Measurements from ENCODE around the gene SRF. TPM values are rescaled to one million over a fixed set of nuclear protein-coding genes. Genes with fewer than 3 reads are reported as not detected.

SRF gene
- total and polyA plus RNA-seq, 2 donors (not counting 3 experiments of a cell fraction or from before 2014, with no cell fraction given): 34.4 to 55.8 TPM

DNA sequence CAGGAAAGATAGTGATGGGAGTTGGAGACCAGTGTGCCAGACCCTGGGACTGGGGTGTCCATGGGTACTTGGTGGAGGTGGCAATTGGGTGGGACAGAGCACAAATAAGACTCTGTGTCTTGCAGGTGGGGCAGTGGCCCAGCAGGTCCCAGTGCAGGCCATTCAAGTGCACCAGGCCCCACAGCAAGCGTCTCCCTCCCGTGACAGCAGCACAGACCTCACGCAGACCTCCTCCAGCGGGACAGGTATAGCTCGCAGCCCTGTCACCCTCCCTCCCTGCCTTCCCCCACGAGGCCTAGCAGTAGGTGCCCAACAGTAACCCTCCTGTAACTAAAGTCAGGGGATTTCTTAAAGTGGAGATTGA, 5.3 kb downstream of the SRF start:
- Histone ChIP-seq H3K79me2 (ENCODE audit: control insufficient read depth, insufficient read depth, low read length) (peaks cover 39% of the 10 kb centered on the region), H4K20me1 (replicated peaks; ENCODE audit: control insufficient read depth, extremely low read depth, insufficient read depth, low read length) (peaks cover 2% of the 10 kb centered on the region)

GRCh38 chr6:43178150-43178549, 7.1 kb downstream of the SRF start:
- Histone ChIP-seq H3K36me3 (ENCODE audit: control insufficient read depth in 2 of 2, extremely low read depth in 1 of 2, insufficient read depth in 2 of 2, low read length in 2 of 2) (peaks cover 13 to 34% of the 10 kb centered on the region in 2 experiments), H3K4me1 (ENCODE audit: control insufficient read depth, extremely low read depth, insufficient read depth, low read length) (peaks cover 31% of the 10 kb centered on the region), H2AFZ (ENCODE audit: low read depth, low read length) (no peak overlapping the region), H3K27ac (ENCODE audit: insufficient read depth, low read depth, low read length) (no peak overlapping the region), H3K4me3 (replicated peaks in 1 of 3; ENCODE audit: insufficient read depth in 1 of 3, low read depth in 1 of 3, low read length in 3 of 3) (no peak overlapping the region), H3K79me2 (ENCODE audit: control insufficient read depth, insufficient read depth, low read length) (peaks cover 24% of the 10 kb centered on the region), H3K9me3 (replicated peaks; ENCODE audit: control insufficient read depth, insufficient read depth, low read length) (no peaks in the 10 kb centered on the region), H3K4me2 (ENCODE audit: insufficient read depth, low read length) (no peak overlapping the region), H4K20me1 (replicated peaks; ENCODE audit: control insufficient read depth, extremely low read depth, insufficient read depth, low read length) (peaks cover 2% of the 10 kb centered on the region), H3K9me1 (replicated peaks; ENCODE audit: control insufficient read depth, extremely low read depth, insufficient read depth, low read length) (no peaks in the 10 kb centered on the region), H3K27me3 (ENCODE audit: control insufficient read depth in 2 of 2, insufficient read depth in 2 of 2, low read length in 2 of 2) (no peaks in the 10 kb centered on the region), H3K9ac (replicated peaks; ENCODE audit: extremely low read depth, insufficient read depth, low read length) (no peak overlapping the region)
- FAIRE-seq: no peak
- ChIA-PET CTCF (interaction anchor here (1.0 kb wide), 1 partner anchor 34 kb away, joined by 4 read pairs; no protein-coding TSS in a partner anchor), POLR2A (no interaction called here)
- intact Hi-C loops (cut with micrococcal nuclease): no loop called here
- DNase-seq (ENCODE audit: low read depth, low spot score): no peak
- TF ChIP-seq EZH2 (IDR thresholded peaks at IDR 0.05; ENCODE audit: borderline replicate concordance, low read depth, low read length, severe bottlenecking): no peak
- TF ChIP-seq JUN (IDR thresholded peaks at IDR 0.05; ENCODE audit: borderline replicate concordance, insufficient read depth, insufficient read length, low read depth): no peak
- TF ChIP-seq, protein P1, sequence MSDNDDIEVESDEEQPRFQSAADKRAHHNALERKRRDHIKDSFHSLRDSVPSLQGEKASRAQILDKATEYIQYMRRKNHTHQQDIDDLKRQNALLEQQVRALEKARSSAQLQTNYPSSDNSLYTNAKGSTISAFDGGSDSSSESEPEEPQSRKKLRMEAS (IDR thresholded peaks at IDR 0.05; ENCODE audit: insufficient read depth, insufficient read length): no peak
- no peak for TF ChIP-seq POLR2A (IDR thresholded peaks at IDR 0.05; ENCODE audit: low read depth, low read length)
- TF ChIP-seq POLR2AphosphoS5 (IDR thresholded peaks at IDR 0.05; ENCODE audit: insufficient read depth, low read depth, low read length): no peak
- no peak for TF ChIP-seq MYC (IDR thresholded peaks at IDR 0.05; ENCODE audit: low read depth, low read length)
- TF ChIP-seq GATA2 (IDR thresholded peaks at IDR 0.05; ENCODE audit: insufficient read depth, insufficient read length, low read depth, low read length): no peak
- TF ChIP-seq FOS (IDR thresholded peaks at IDR 0.05; ENCODE audit: borderline replicate concordance, insufficient read depth, low read length): no peak
- TF ChIP-seq CTCF (IDR thresholded peaks at IDR 0.05; ENCODE audit: extremely low read depth in 1 of 2, insufficient read depth in 1 of 2, low read depth in 1 of 2, low read length in 2 of 2): no peak
- dilution Hi-C loops (cut with MboI; ENCODE audit: extremely low pct_ligation_motif_present, low sequenced_read_pairs): no loop called here
- no TSS peak for BruUV-seq (replicated peaks)

More for the DNA sequence above, 5.3 kb downstream of the SRF start:
- H3K4me3 ChIP-seq (replicated peaks in 1 of 3; ENCODE audit: insufficient read depth in 1 of 3, low read depth in 1 of 3, low read length in 3 of 3): no peak overlapping the region
- H3K36me3 ChIP-seq (ENCODE audit: control insufficient read depth in 2 of 2, extremely low read depth in 1 of 2, insufficient read depth in 2 of 2, low read length in 2 of 2): peaks cover 13 to 34% of the 10 kb centered on the region in 2 experiments
- no TSS peak for BruUV-seq (replicated peaks)
- no peaks in the 10 kb centered on the region for H3K9me1 ChIP-seq (replicated peaks; ENCODE audit: control insufficient read depth, extremely low read depth, insufficient read depth, low read length)
- H3K4me2 ChIP-seq (ENCODE audit: insufficient read depth, low read length): no peak overlapping the region
- no peak overlapping the region for H2AFZ ChIP-seq (ENCODE audit: low read depth, low read length)
- CTCF ChIA-PET: interaction anchor here (1.1 kb wide), 1 partner anchor 331 kb away, joined by 3 read pairs; no protein-coding TSS in a partner anchor
- peaks cover 23% of the 10 kb centered on the region for H3K4me1 ChIP-seq (ENCODE audit: control insufficient read depth, extremely low read depth, insufficient read depth, low read length)
- no peaks in the 10 kb centered on the region for H3K9me3 ChIP-seq (replicated peaks; ENCODE audit: control insufficient read depth, insufficient read depth, low read length)
- H3K27ac ChIP-seq (ENCODE audit: insufficient read depth, low read depth, low read length): no peak overlapping the region
- dilution Hi-C loops (cut with MboI; ENCODE audit: extremely low pct_ligation_motif_present, low sequenced_read_pairs) (no loop called here), intact Hi-C loops (cut with micrococcal nuclease) (no loop called here)
- POLR2A ChIA-PET: no interaction called here
- FAIRE-seq: no peak
- DNase-seq (ENCODE audit: low read depth, low spot score): no peak
- no peaks in the 10 kb centered on the region for H3K27me3 ChIP-seq (ENCODE audit: control insufficient read depth in 2 of 2, insufficient read depth in 2 of 2, low read length in 2 of 2)
- no peak overlapping the region for H3K9ac ChIP-seq (replicated peaks; ENCODE audit: extremely low read depth, insufficient read depth, low read length)
- TF ChIP-seq, protein P1 (IDR thresholded peaks at IDR 0.05; ENCODE audit: insufficient read depth, insufficient read length): no peak
- TF ChIP-seq POLR2A (IDR thresholded peaks at IDR 0.05; ENCODE audit: low read depth, low read length): no peak
